ENCODE results near the gene GAPDHS.

Gene GAPDHS

DNA sequence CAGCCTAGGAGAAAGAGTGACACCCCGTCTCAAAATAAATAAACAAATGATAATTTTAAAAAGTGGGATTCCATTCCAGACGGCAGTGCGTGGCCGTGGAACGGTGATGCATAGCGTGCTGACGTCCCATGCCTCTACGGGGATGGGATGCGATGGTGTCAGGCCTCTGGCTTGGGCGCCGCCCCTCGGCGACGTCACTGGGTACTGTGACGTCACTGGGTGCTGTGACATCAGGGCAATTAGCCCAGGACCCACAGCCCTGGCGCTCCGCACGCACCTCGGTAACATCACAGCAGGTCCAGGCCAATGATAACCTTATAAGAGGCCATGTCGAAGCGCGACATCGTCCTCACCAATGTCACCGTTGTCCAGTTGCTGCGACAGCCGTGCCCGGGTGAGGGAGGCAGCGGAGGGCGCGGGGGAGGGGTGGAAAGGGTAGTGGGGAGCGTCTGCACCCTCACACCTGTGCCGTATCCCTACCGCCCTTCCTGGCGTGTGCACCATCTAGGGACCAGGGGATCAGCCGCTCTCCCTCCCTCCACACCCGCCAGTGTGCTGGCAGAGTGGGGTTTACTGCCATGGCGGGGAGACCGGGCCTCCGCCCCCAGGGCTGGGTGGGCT lies at the start of gene GAPDHS:
Gene GAPDHS (plus strand): TSS at position 256 of the 621 bp plus-strand sequence. CDS start 72 bp downstream, at position 328.
- no peak for TF ChIP-seq CTCF (IDR thresholded peaks at IDR 0.05)
- Mint-ChIP-seq H3K36me3 (ENCODE audit: low read depth) (peaks cover 5% of the 10 kb centered on the region), H3K27ac (no peak within 1 kb of the TSS), H3K4me1 (peaks cover 17% of the 10 kb centered on the region), H3K4me3 (no peak within 1 kb of the TSS), H3K9me3 (no peaks in the 10 kb centered on the region), H3K27me3 (ENCODE audit: low read depth, poor library complexity) (peaks cover 31% of the 10 kb centered on the region)
- DNase-seq, result no peak

DNA sequence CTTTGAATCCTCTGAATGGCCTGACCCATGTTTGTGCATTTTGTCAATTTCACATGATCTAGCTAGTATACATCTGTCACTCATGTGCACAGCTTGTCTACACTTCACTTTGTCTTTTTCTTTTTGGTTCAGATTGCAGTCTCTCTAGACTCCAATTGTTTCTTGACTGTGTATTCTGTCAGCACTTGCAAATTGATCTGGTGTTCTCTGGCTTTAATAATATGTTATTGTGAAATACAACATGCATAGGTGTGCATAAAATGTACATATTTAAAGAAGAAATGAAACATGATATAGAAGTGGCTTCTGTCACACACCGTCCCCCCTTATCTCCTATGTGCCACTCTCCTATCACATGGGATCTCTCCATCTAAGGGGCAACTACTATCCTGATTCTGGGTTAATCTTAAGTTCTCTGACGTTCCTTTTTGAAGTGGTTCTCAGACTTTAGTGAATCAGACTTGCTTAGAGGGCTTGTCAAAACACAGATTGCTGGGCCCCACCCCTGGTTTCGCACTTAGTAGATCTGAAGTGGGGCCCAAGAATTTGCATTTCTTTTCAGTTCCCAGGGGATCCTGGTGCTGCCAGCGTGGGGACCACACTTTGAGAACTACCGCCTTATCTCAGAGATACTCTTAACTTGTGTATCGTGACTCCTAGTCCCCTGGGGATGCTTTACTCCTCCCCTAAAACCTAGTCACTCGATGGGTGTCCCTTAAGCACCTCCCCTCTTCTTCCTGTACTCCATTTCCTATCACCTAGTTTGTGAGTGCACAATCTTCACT lies 48.8 kb upstream of the GAPDHS start:
- Mint-ChIP-seq H3K4me3 (no peak overlapping the region), H3K36me3 (ENCODE audit: low read depth) (no peaks in the 10 kb centered on the region), H3K27ac (no peak overlapping the region), H3K27me3 (ENCODE audit: low read depth, poor library complexity) (peaks cover 54% of the 10 kb centered on the region), H3K4me1 (peaks cover 5% of the 10 kb centered on the region), H3K9me3 (no peaks in the 10 kb centered on the region)
- no peak for DNase-seq
- TF ChIP-seq CTCF (IDR thresholded peaks at IDR 0.05), result no peak

- H3K36me3 Mint-ChIP-seq (ENCODE audit: low read depth), result no peaks in the 10 kb centered on the region
- H3K4me1 Mint-ChIP-seq, result peaks cover 5% of the 10 kb centered on the region
- no peak for DNase-seq
- no peak overlapping the region for H3K27ac Mint-ChIP-seq
- H3K4me3 Mint-ChIP-seq, result no peak overlapping the region
- H3K9me3 Mint-ChIP-seq, result no peaks in the 10 kb centered on the region
- no peak for TF ChIP-seq CTCF (IDR thresholded peaks at IDR 0.05)
- H3K27me3 Mint-ChIP-seq (ENCODE audit: low read depth, poor library complexity), result peaks cover 60% of the 10 kb centered on the region
Measured at GRCh38 chr19:35486268-35486708, 47.0 kb upstream of the GAPDHS start.

GRCh38 chr19:35487656-35488182 lies 45.5 kb upstream of the GAPDHS start:
- DNase-seq, result no peak
- Mint-ChIP-seq H3K4me3 (no peak overlapping the region), H3K9me3 (no peaks in the 10 kb centered on the region), H3K4me1 (peaks cover 5% of the 10 kb centered on the region), H3K36me3 (ENCODE audit: low read depth) (no peaks in the 10 kb centered on the region), H3K27ac (no peak overlapping the region), H3K27me3 (ENCODE audit: low read depth, poor library complexity) (peaks cover 70% of the 10 kb centered on the region)
- no peak for TF ChIP-seq CTCF (IDR thresholded peaks at IDR 0.05)

GRCh38 chr19:35488677-35489076 lies 44.6 kb upstream of the GAPDHS start:
- Mint-ChIP-seq H3K27ac (no peak overlapping the region), H3K4me1 (peaks cover 5% of the 10 kb centered on the region), H3K4me3 (no peak overlapping the region), H3K27me3 (ENCODE audit: low read depth, poor library complexity) (peaks cover 74% of the 10 kb centered on the region), H3K9me3 (no peaks in the 10 kb centered on the region), H3K36me3 (ENCODE audit: low read depth) (no peaks in the 10 kb centered on the region)
- no peak for TF ChIP-seq CTCF (IDR thresholded peaks at IDR 0.05)
- no peak for DNase-seq
